HG03025 (cell line): ENCODE data around the gene ATP8B3.
"Not testable (repeated sequence)": the region's sequence is repeated elsewhere in the genome, so short reads cannot be mapped to it uniquely, and the experiment has no call there.

Experiments
- ATAC-seq: cut with Tn5 transposase; IDR thresholded peaks from one replicate; pipeline ENCODE4 v1.9.1; 2021; ENCODE audit warnings: mild to moderate bottlenecking, moderate library complexity; ENCODE audit not compliant: unreplicated experiment, low FRiP score

Gene ATP8B3

DNA sequence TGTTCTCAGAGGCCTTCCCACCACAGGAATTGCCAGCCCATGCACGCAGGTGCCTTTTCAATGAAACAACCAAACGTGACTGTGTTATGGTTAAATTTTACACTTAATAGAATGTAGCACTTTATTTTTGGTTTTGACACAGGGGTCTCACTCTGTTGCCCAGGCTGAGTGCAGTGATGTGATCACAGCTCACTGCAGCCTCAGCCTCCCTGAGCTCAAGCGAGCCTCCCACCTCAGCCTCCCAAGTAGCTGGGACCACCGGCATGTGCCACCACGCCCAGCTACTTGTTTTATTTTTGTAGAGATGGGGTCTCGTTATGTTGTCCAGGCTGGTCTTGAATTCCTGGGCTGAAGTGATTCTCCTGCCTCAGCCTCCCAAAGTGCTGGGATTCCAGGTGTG lies 7.2 kb downstream of the ATP8B3 start:
- ATAC-seq = no peak

- ATAC-seq = no peak
Observed at GRCh38 chr19:1799695-1800342, 12.3 kb downstream of the ATP8B3 start.

GRCh38 chr19:1797313-1797712 lies 14.8 kb downstream of the ATP8B3 start:
- ATAC-seq = not testable (repeated sequence)

- ATAC-seq = no peak
Observed at GRCh38 chr19:1796395-1797142, 15.5 kb downstream of the ATP8B3 start.

DNA sequence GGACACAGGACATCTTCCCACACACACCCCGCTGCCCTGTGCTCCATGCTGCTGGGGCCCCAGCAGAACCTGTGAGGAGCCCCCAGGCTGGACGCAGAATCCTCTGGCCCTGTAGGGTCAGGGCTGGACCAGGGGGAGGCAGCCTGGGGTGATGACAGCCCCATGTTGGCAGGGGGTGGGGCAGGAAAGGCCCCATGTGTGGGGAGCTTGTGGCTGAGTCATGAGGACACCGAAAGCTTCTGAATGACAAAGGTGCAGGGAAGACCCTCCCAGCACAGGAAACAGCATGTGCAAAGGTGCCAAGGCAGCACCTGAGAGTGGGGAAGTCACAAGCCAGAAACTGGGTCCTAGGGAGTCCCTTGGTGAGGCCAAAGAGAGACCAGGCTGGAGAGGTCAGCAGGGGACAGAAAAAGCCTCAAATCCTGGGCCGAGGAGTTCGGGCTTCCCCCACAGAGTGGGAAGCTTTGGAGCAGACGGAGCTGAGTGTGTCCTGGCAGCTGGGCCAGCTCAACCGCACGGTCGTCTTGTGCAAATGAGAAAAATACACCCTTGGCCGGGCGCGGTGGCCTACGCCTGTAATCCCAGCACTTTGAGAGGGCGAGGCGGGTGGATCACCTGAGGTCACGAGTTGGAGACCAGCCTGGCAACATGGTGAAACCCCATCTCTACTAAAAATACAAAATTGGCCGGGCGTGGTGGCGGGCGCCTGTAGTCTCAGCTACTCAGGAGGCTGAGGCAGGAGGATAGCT lies 17.5 kb downstream of the ATP8B3 start:
- no peak for ATAC-seq

- ATAC-seq = no peak
Observed at GRCh38 chr19:1791879-1792278, 20.2 kb downstream of the ATP8B3 start.

GRCh38 chr19:1790054-1790792 lies 21.9 kb downstream of the ATP8B3 start:
- ATAC-seq = no peak

- no peak for ATAC-seq
Observed at GRCh38 chr19:1789261-1790041, 22.6 kb downstream of the ATP8B3 start.

- no peak for ATAC-seq
Observed at GRCh38 chr19:1787116-1787515, 25.0 kb downstream of the ATP8B3 start.

DNA sequence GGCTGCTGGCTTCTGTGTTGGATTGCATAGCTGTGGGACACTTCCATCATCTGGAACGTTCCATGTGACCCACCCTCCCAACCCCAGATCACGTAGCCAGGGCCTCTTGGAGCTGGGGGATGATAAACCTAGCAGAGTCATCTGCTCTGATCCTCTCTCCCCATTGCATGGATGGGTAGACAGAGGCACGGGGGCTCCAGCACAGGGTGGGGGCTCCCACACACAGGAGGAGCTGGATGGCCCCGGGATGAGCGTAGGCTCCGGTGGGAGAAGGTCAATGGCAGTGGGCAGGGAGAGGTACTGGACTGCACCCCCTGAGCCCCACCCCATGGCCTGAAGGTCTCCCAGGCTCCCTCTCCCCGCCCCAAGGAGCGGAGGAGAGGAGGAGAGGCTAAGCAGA lies 25.4 kb downstream of the ATP8B3 start:
- ATAC-seq = no peak

GRCh38 chr19:1785310-1785709 lies 26.8 kb downstream of the ATP8B3 start:
- no peak for ATAC-seq

DNA sequence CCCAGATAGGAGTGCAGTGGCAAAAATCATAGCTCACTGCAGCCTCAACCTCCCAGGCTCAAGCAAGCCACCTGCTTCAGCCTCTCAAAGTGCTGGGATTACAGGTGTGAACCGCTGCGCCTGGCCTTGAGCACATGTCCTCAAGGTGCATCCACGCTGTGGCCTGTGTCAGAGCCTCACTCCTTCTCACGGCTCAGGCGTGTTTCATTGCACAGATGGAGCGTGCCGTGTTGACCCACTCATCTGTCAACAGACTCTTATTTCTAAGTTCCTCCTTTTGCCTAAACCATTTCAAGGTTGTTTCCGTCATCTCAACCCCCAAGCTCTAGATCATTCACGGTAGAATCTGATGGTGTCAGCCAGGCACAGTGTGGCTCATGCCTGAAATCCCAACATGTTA lies 28.2 kb downstream of the ATP8B3 start:
- no peak for ATAC-seq

DNA sequence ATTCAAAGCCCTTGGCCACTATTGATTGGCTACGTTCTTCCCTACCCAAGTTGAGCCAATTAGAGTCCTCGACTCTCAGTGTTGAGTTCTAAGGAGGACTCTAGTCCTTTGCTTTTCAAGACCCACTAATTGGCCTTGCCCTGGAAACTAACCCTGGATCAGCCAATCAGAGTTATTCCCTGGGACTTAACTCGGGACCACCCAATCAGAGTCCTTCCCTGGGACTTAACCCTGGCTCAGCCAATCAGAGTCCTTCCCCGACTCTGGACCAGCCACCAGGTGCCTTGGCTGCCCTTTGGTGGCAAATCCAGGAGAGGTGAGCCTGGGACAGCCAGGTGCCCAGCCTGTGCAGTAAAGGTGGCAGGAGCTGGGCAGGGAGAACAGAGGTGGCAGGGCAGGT lies 28.7 kb downstream of the ATP8B3 start:
- ATAC-seq = no peak

DNA sequence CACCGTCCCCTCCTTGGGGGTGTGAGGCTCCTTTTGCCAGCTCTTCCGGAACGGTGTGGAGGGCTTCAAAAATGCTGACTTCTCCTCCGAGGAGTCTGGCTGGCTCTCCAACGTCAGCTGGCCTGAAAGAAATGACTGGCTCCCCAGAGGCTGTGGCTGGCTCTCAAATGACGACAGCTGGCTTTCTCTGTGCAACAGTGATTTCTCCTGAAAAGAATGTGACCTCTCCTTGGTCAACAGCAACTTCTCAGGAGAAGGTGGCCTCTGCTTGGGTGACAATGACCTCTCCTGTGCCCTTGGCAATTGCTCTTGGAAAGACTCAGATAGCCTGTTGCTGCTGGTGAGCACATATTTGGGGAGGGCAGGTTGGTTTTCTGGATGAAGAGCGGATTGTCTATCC lies 29.6 kb downstream of the ATP8B3 start:
- no peak for ATAC-seq

DNA sequence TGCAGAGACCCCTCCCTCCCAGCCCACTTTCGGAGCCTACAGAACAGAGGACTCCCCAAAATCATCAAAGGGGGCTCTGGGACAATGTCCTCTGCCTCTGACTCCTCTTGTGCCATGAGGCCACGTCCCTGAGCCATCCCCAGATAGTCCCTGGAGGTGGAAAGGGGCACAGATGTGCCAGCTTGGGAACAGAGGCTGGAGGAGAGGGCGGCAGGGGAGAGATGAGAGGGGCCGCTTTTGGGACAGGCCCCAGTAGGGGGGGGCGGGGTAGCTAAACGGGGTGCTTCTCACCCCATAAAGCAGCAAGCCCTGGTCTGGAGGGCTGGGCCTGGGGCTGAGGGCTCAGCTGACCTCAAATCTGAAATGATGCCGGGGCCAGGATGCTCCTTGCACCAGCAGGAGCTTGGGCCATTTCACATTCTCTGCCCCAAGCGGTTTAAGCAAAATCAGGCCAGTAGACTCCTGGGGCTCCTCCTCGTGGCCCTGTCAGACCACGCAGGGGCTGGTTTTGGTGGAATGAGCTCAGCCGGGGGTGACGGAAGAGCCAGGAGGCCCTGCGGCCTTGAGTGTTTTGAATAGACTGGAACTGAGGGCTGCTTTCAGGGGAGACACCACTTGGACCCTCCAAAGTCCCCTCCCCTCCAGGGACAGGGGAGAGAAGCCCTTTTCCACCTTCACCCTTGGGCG lies 31.7 kb downstream of the ATP8B3 start:
- no peak for ATAC-seq

DNA sequence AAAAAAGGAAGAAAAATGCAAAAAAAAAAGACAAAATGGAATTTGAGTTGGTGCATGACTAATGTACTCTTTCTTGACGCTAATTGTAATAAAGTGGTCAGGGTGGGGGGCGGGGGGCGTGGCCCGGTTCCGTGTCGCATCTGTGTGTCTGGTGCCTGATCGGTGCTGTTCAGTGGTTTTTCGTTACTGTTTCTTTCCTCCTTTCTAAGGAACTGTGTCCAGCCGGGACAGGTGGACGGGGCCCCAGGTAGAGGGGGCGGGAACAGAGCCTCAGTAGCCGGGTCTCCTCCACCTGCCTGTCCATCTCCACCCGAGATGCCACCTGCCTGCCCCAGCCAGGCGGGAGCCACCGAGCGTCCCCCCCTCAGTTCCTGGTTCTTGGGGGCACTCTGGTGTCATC lies 32.5 kb downstream of the ATP8B3 start:
- ATAC-seq = no peak

DNA sequence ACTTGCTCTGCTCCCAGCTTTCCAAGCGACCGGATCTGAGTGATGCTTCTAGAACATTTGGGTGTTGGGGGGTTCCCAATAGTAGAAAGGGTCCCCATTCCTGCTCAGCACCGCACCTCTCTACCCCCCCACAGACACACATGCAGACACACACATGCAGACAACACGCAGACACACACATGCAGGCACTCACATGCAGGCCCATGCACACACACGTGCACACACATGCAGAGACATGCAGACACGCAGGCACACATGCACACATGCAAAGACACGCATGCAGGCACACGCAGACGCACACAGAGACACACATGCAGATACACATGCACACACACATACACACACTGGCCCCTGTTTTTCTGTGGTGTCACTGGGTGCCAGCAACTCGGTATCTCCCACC lies 34.9 kb downstream of the ATP8B3 start:
- ATAC-seq = no peak

GRCh38 chr19:1776606-1777147 lies 35.4 kb downstream of the ATP8B3 start:
- no peak for ATAC-seq

DNA sequence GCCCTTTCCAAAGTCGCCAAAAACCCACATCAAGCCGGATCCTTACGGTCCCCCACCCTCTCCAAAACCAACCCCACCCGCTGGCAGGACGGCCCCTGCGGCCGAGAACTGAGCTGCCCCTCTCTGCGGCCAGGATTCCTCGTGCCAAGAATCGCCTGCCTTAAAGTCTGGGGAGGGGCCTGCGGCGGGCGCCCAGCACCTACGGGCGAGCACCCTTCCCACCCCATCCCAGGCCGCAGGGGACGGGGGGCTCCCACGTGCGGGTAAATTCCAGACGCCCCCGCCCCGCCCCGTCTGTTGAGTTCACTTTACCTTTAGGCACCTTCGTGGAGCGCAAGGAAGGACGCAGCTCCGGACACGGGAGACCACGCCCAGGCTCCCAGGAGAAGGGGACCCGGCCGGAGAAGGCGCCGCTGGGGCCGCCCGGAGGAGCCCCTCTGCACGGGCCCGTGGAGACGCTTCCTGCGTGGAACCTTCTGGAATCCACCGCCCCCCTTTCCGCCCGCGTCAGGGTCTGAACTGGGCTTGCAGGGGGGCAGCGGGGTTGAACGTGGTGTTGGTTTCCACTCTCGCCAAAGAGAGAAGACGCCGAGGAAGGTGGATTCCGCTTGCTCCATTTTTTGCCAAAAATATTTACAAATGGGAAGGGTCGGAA lies 36.0 kb downstream of the ATP8B3 start:
- no peak for ATAC-seq
